GM21723 (cell line): ENCODE results near the gene TTLL7.

Experiments
- ATAC-seq: cut with Tn5 transposase; IDR thresholded peaks from one replicate; pipeline ENCODE4 v1.9.1; 2021; ENCODE audit warnings: mild to moderate bottlenecking, moderate library complexity; ENCODE audit not compliant: unreplicated experiment

Gene TTLL7

GRCh38 chr1:83998498-83999315 lies at the start of gene TTLL7:
TTLL7 (minus strand) TSS chr1:83999132; CDS start chr1:83952211, 46,921 bp downstream.
- peak; percentile 90 for ATAC-seq

GRCh38 chr1:84042461-84042860 lies 43.5 kb upstream of the TTLL7 start:
- ATAC-seq, result no peak

GRCh38 chr1:84037758-84038611 lies 39.1 kb upstream of the TTLL7 start:
- ATAC-seq, result no peak

GRCh38 chr1:84031802-84032327 lies 32.9 kb upstream of the TTLL7 start:
- no peak for ATAC-seq

- no peak for ATAC-seq
Measured at GRCh38 chr1:84027368-84027767, 28.4 kb upstream of the TTLL7 start.

- no peak for ATAC-seq
Measured at GRCh38 chr1:84025966-84026365, 27.0 kb upstream of the TTLL7 start.

- ATAC-seq, result no peak
Measured at GRCh38 chr1:84021822-84022221, 22.9 kb upstream of the TTLL7 start.

- no peak for ATAC-seq
Measured at GRCh38 chr1:84020151-84020550, 21.2 kb upstream of the TTLL7 start.

GRCh38 chr1:84019217-84019616 lies 20.3 kb upstream of the TTLL7 start:
- no peak for ATAC-seq

GRCh38 chr1:84013708-84014107 lies 14.8 kb upstream of the TTLL7 start:
- ATAC-seq, result no peak

GRCh38 chr1:84012018-84012417 lies 13.1 kb upstream of the TTLL7 start:
- ATAC-seq, result no peak

- no peak for ATAC-seq
Measured at GRCh38 chr1:84010136-84010535, 11.2 kb upstream of the TTLL7 start.

- ATAC-seq, result no peak
Measured at GRCh38 chr1:84008631-84009030, 9.7 kb upstream of the TTLL7 start.

GRCh38 chr1:84006591-84006990 lies 7.7 kb upstream of the TTLL7 start:
- no peak for ATAC-seq

- ATAC-seq, result no peak
Measured at GRCh38 chr1:84001501-84001900, 2.6 kb upstream of the TTLL7 start.

- no peak for ATAC-seq
Measured at GRCh38 chr1:84000954-84001495, 2.1 kb upstream of the TTLL7 start.

- ATAC-seq, result no peak
Measured at GRCh38 chr1:84000196-84000885, 1.4 kb upstream of the TTLL7 start.

GRCh38 chr1:83999316-83999819 lies 436 bp upstream of the TTLL7 start:
- ATAC-seq, result peak; percentile 83

- ATAC-seq, result no peak
Measured at GRCh38 chr1:83998205-83998497, 781 bp downstream of the TTLL7 start.

GRCh38 chr1:83997631-83998030 lies 1.3 kb downstream of the TTLL7 start:
- no peak for ATAC-seq

GRCh38 chr1:83996621-83997020 lies 2.3 kb downstream of the TTLL7 start:
- no peak for ATAC-seq
